Measurements from ENCODE around the gene PTDSS2.
"Not testable (repeated sequence)": the region's sequence is repeated elsewhere in the genome, so short reads cannot be mapped to it uniquely, and the experiment has no call there.

The PTDSS2 gene

GRCh38 chr11:449889-450808 lies at the start of gene PTDSS2:
TSS of gene PTDSS2 (plus strand) at chr11:450279. CDS start at chr11:450456, 177 bp downstream.
- peak; percentile 93 for DNase-seq

- not testable (repeated sequence) for DNase-seq
These were observed 48.9 kb upstream of the PTDSS2 start for GRCh38 chr11:401196-401595.

- DNase-seq = no peak
These were observed 46.9 kb upstream of the PTDSS2 start for GRCh38 chr11:403021-403760.

GRCh38 chr11:403761-404431 lies 46.2 kb upstream of the PTDSS2 start:
- no peak for DNase-seq

GRCh38 chr11:404551-405264 lies 45.4 kb upstream of the PTDSS2 start:
- DNase-seq = no peak

GRCh38 chr11:405323-405953 lies 44.6 kb upstream of the PTDSS2 start:
- no peak for DNase-seq

GRCh38 chr11:405954-406795 lies 43.9 kb upstream of the PTDSS2 start:
- DNase-seq = no peak

GRCh38 chr11:406796-407650 lies 43.1 kb upstream of the PTDSS2 start:
- peak; percentile 97 for DNase-seq

- DNase-seq = no peak
These were observed 42.4 kb upstream of the PTDSS2 start for GRCh38 chr11:407651-408123.

GRCh38 chr11:408154-409007 lies 41.7 kb upstream of the PTDSS2 start:
- no peak for DNase-seq

- DNase-seq = no peak
These were observed 41.0 kb upstream of the PTDSS2 start for GRCh38 chr11:409008-409599.

GRCh38 chr11:409600-410483 lies 40.2 kb upstream of the PTDSS2 start:
- no peak for DNase-seq

- not testable (repeated sequence) for DNase-seq
These were observed 39.4 kb upstream of the PTDSS2 start for GRCh38 chr11:410711-411110.

- DNase-seq = not testable (repeated sequence)
These were observed 38.6 kb upstream of the PTDSS2 start for GRCh38 chr11:411520-411919.

- no peak for DNase-seq
These were observed 37.4 kb upstream of the PTDSS2 start for GRCh38 chr11:412641-413119.

- DNase-seq = no peak
These were observed 36.7 kb upstream of the PTDSS2 start for GRCh38 chr11:413120-414081.

Data from CD4-positive, alpha-beta T cell treated with Interferon gamma for 1 hour (primary cell).